SK-N-SH treated with all-trans-retinoic acid at 6 μM for 48 hours (cell line): Measurements from ENCODE around the gene IDUA.

Source experiments
- ARNTL ChIP-seq: fragments of 450-650 bp; formaldehyde crosslinking; IDR thresholded peaks from 2 replicates; pipeline ENCODE4 v1.5.0; 2020; ENCODE audit warnings: low read depth, mild to moderate bottlenecking, moderate library complexity, borderline replicate concordance
- GLIS3 ChIP-seq: fragments of 250-450 bp; sonication (Bioruptor Pico); IDR thresholded peaks from 2 replicates; pipeline ENCODE4 v1.5.0; 2020; ENCODE audit warnings: mild to moderate bottlenecking, moderate library complexity
- PATZ1 ChIP-seq: fragments of 250-450 bp; sonication (Bioruptor Pico); IDR thresholded peaks from 2 replicates; pipeline ENCODE4 v1.8.0; 2020; ENCODE audit warnings: mild to moderate bottlenecking, moderate library complexity, borderline replicate concordance
- TCF4 ChIP-seq: fragments of 250-450 bp; sonication (Bioruptor Pico); IDR thresholded peaks from 2 replicates; pipeline ENCODE4 v1.8.0; 2021; ENCODE audit warnings: mild to moderate bottlenecking, moderate library complexity, borderline replicate concordance
- ZC3H10 ChIP-seq: fragments of 250-450 bp; sonication (Bioruptor Pico); IDR thresholded peaks from 2 replicates; pipeline ENCODE4 v1.5.1; 2021; ENCODE audit warnings: mild to moderate bottlenecking, moderate library complexity
- ZFP30 ChIP-seq: fragments of 450-650 bp; formaldehyde crosslinking; IDR thresholded peaks from 2 replicates; pipeline ENCODE4 v1.5.0; 2022; ENCODE audit warnings: mild to moderate bottlenecking, moderate library complexity

- TF ChIP-seq GLIS3 (CRISPR knock-in tag) = no peak
- TF ChIP-seq PATZ1 (CRISPR knock-in tag) = no peak
- TF ChIP-seq ARNTL (CRISPR knock-in tag) = no peak
- TF ChIP-seq ZC3H10 (CRISPR knock-in tag) = no peak
- TF ChIP-seq ZFP30 (CRISPR knock-in tag) = no peak
- no peak for TF ChIP-seq TCF4 (CRISPR knock-in tag)
Observed at GRCh38 chr4:1022739-1023066, 35.9 kb downstream of the IDUA start.
